GM20000 (cell line): Measurements from ENCODE around the gene HDAC6.

Experiments used
- DNase-seq: peaks from one replicate; pipeline ENCODE4 v3.0.0; 2012; ENCODE audit warnings: low spot score
- CTCF ChIP-seq: IDR thresholded peaks from 2 replicates; pipeline ENCODE4 v1.5.1; 2012; ENCODE audit warnings: mild to moderate bottlenecking, control low read depth; ENCODE audit errors: extremely low read depth, missing control alignments

Gene HDAC6

GRCh38 chrX:48801280-48802088 lies at the start of gene HDAC6:
HDAC6 (plus strand) TSS chrX:48802067; CDS start chrX:48802693, 626 bp downstream.
- peak; percentile 90 for DNase-seq
- no peak for TF ChIP-seq CTCF

GRCh38 chrX:48752498-48752897 lies 49.4 kb upstream of the HDAC6 start:
- no peak for TF ChIP-seq CTCF

DNA sequence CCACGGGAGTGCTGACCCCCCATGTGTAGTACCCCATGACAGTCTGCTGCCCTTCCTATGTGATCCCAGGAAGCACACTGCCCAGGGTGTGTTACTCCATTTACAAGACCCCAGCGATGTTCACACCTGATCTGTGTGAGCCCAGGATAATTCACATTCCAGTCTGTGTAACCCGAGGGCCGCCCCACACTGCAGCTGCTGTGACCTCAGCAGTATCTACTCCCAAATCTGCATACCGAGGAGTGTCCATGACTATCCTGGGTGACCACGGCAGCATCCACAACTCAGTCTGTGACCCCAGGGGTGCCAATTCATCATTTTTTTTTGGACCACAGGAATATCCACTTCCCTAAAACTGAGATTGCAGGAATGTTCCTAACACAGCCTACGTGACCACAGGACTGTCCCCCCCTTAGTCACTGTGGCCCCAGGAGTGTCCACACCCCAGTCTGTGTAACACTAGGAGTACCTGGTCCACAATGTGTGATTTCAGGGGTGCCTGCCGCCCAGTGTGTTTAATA lies 48.1 kb upstream of the HDAC6 start:
- no peak for DNase-seq
- TF ChIP-seq CTCF = no peak

More at GRCh38 chrX:48752498-48752897, 49.4 kb upstream of the HDAC6 start:
- DNase-seq = no peak

DNA sequence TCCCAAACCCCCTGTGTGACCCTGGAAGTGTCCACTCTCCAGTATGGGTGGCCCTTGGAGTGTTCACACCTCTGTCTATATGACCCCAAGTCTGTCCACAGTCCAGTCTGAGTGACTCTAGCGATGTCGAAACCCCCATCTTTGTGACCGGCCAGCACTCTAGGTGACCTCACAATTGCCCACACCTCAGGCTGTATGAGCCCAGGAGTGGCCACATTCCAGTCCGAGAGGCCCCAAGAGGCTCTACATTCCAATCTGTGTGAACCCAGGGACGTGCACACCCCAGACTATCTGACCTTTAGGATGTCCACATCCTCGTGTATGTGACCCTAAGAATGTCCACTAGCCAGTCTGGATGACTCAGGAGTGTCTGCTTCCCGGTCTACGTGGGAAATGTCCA lies 47.6 kb upstream of the HDAC6 start:
- no peak for TF ChIP-seq CTCF
- no peak for DNase-seq

DNA sequence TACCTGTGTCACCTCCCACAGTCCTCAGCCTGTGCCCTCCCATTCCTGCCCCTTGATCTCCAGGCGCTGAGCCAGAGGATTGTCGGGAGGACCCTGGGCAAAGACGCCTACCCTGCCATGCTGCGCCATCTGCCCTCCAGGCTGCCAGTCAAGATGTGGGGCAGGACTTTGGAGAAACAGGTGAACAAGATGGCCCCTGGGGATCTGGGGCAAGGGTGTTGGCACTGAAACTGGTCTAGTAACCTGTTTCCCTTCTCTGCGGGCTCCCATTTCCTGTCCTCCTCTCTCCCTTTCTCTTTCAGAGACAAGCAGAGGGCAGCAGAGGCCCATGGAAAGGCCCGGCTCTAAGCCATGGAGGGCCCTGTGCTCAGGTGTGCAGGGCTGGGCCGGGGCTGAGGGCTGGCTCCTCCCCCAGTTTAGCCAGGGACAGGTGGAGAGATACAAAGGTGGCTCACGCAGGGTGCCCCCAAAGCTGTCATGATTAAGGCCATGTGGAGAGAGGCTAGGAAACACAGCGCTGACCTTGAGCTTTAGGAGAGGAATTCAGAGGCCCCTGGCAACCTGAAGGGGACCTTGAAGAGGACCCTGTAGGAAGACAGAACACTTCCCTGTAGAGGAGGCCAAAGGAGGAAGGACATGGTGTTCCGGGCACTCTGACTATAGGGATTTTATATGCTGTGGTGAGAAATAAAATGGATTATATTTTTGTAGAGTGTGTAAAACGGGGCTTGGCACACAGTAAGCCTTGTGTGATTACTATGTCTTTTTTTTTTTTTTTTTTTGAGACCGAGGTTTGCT lies 40.0 kb upstream of the HDAC6 start, which contains the start of gene GLOD5:
GLOD5 (plus strand) TSS at position 74 of the 798 bp plus-strand sequence; CDS start at position 118, 44 bp downstream.
- no peak for TF ChIP-seq CTCF
- DNase-seq = no peak

DNA sequence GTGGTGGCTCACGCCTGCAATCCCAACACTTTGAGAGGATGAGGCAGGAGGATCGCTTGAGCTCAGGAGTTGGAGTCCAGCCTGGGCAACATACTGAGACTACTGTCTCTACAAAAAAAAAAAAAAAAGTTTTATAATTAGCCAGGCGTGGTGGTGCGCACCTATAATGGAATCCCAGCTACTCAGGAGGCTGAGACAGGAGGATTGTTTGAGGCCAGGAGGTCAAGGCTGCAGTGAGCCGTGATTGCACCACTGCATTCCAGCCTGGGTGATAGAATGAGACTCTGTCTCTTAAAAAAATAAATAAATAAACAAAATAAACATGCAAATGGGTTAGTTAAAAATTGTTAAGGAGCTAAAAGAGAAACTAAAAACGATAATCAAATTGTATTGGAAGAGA lies 32.6 kb upstream of the HDAC6 start:
- no peak for TF ChIP-seq CTCF
- no peak for DNase-seq

DNA sequence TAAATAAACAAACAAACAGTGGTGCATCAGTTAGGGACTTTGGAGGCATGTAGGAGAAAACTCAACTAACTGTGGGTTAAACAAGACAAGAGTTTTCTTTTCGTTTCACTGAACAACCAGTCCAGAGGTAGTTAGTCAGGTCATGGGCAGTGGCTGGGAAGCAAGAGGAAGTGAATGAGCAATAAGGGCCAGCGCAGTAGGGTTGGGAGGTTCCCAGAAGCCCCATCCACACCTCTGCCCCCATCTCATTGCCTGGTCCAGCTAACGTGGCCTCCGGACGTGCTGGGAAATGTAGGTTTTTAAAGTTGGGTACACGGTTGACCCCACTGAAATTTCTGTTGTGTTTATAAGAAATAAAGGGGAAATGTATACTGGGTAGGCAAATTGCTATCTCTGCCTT lies 31.6 kb upstream of the HDAC6 start:
- TF ChIP-seq CTCF = no peak
- DNase-seq = no peak
